ENCODE measurements around the gene POU4F1.

The POU4F1 gene

GRCh38 chr13:78611040-78611439, 7.7 kb upstream of the POU4F1 start:
- no peak for TF ChIP-seq CTCF (conservative IDR thresholded peaks at IDR 0.05; ENCODE audit: low read depth, low read length)
- no peak overlapping the region for H3K4me3 ChIP-seq (ENCODE audit: low read depth, low read length)
- DNase-seq (ENCODE audit: low read depth), result no peak

DNA sequence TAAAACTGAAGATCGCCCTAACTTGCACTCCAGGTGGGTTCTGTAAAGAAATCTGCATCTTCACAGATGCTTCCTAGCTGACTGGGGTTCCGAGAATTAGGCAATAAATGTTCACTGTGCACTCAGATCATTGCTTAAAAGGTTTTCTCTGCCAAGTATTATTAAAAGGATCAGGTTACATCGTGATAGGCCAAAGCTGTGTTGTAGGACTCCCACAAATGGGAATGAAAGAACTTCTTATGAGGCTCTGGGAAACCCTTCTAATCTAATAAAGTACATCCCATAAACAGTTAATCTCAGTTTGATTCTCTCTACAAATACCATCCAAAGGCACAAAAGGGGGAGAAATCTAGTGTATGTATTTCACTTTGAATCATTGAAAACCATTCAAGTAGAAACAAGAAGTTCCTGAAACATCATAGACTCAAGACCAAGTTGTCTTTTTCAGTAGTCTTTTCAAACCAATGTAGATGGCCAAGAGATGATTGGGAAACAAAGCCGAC, 7.1 kb upstream of the POU4F1 start:
- DNase-seq (ENCODE audit: low read depth), result peak; percentile 44
- H3K4me3 ChIP-seq (ENCODE audit: low read depth, low read length), result no peak overlapping the region
- no peak for TF ChIP-seq CTCF (conservative IDR thresholded peaks at IDR 0.05; ENCODE audit: low read depth, low read length)

DNA sequence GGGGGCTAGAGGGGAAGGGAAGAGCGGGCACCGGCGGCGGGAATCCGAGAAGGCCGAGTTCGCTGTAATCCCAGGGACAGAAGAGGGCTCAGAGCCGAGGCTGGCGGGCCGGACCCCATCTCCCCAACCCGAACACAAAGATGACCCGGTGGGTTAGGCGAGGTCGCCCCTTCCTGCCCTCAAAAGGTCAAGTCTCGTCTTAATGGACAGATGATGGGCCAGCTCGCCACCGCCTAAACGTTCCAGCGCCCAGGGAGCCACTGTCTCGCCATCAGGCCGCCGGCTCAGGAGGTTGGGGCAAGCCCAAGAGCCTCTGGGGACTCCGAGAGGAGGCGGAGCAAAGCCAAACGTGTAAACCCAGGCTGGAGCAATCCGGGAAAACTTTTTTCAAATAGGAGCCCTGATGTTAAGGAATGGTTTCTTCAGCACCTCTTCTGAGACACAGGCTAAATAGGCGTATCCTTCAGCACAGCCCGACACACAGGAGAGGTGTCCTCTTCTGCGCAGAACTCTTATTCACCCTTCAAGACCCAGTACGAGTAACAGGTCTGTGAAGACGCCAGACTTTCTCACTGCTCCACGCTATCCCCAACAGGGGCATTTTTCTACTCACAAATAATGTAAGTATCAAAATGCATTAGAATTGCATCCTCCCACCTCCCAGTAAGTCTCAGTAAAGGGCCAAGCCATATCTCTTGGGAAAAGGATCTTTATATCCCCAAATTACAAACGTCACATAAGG, 6.3 kb upstream of the POU4F1 start:
- no peak for DNase-seq (ENCODE audit: low read depth)
- no peak for TF ChIP-seq CTCF (conservative IDR thresholded peaks at IDR 0.05; ENCODE audit: low read depth, low read length)
- H3K4me3 ChIP-seq (ENCODE audit: low read depth, low read length), result peak overlapping the region; percentile 49

DNA sequence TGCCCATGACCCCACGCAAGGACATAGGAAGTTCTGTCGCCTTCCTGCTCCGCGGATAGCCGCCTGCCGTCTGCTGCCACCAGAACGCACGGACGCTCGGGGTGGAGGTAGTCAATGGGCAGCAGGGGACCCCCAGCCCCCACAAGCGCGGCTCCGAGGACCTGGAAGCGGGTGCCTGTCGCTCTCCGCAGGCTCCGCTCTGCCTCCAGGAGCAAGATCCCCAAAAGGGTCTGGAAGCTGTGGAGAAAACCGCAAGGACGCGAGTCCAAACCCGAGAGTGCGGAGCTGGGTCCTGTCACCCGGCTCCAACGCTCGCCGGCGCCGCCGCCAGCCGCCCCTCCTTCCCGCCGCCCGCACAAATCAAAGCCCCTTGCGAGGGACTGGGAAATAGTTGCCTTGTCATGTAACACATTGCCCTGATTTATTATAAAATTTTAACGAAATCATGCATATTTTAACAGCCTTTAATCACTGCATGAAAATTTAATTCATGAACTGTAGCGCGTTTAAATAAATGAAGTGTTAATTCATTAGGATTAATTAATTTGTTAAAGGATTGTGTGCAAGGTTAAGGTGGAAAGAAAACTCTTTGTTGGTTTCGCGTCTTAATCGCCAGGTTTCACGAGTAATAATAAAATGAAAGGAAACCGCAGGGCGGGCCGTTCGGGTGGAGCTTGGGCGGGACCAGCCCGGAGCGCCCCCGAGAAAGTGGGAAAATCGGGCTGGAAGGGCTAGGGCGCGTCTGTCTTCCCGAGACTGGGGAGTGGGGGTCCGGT, 5.5 kb upstream of the POU4F1 start:
- H3K4me3 ChIP-seq (ENCODE audit: low read depth, low read length), result peak overlapping the region; percentile 49
- no peak for TF ChIP-seq CTCF (conservative IDR thresholded peaks at IDR 0.05; ENCODE audit: low read depth, low read length)

DNA sequence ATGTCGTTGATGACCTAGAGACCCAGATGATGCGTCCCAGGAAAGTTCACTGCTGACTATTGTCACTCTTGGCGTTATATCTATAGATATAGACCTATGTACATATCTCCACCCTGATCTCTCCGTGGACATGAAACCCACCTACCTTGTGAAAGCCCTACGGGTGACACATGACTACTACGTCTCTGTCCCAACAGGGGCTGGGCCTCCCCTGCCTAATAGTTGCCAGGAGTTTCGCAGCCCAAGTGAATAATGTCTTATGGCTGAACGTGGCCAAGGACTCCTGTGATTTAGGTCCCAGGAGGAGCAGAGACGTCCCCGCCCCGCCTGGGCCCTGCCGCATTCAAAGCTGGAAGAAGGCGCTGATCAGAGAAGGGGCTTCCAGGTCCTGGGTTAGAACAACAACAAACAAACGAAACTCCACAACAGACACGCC, 4.9 kb upstream of the POU4F1 start:
- H3K4me3 ChIP-seq (ENCODE audit: low read depth, low read length), result no peak overlapping the region
- DNase-seq (ENCODE audit: low read depth), result no peak
- no peak for TF ChIP-seq CTCF (conservative IDR thresholded peaks at IDR 0.05; ENCODE audit: low read depth, low read length)

More for the DNA sequence above, 5.5 kb upstream of the POU4F1 start:
- DNase-seq (ENCODE audit: low read depth), result no peak

DNA sequence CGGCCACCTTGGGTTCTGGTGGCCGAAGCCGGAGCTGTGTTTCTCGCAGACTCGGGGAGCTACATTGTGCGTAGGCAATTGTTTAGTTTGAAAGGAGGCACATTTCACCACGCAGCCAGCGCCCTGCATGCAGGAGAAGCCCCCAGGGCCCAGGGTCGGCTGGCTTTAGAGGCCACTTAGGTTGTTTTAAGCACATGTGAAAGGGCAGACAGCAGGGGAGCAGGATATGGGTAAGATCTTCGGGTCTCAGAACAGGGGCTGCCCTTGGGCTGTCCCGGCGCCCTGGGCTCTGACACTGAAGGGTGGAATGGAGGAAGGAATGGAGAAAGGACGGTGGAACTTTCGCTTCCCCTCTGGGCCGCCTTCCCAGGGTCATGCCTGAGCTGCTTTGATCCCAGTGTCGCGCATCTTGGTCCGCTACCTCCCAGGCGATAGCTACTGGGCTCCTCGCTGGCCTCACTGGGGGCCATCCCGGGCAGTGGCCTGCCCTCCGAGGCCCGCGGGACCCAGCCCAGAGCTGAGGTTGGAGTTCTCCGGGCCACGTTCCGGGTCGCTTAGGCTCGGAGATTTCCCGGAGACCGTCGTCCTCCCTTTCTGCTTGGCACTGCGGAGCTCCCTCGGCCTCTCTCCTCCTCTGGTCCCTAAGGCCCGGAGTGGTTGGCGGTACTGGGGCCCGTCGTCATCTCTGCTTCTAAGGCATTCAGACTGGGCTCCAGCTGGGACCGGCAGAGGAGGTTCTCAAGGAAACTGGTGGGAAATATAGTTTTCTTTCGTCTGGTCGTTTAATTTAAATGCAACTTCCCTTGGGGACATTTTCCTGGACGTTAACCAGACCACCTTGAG, 4.3 kb upstream of the POU4F1 start:
- no peak overlapping the region for H3K4me3 ChIP-seq (ENCODE audit: low read depth, low read length)
- no peak for DNase-seq (ENCODE audit: low read depth)
- TF ChIP-seq CTCF (conservative IDR thresholded peaks at IDR 0.05; ENCODE audit: low read depth, low read length), result no peak

Data from choroid plexus epithelial cell (primary cell).